DMS114 treated with DMSO at 0.1 percent for 48 hours (cell line): ENCODE measurements around the gene TTC21A.
"Not testable (repeated sequence)": the region's sequence is repeated elsewhere in the genome, so short reads cannot be mapped to it uniquely, and the experiment has no call there.

Source experiments
- DNase-seq: peaks from one replicate; lab custom pipeline; 2025; ENCODE audit not compliant: unreplicated experiment; lab: John Stamatoyannopoulos, UW

Gene TTC21A

GRCh38 chr3:39107388-39108199 is at the start of gene TTC21A, which contains the start of gene GORASP1:
TTC21A (plus strand) TSS chr3:39107680; CDS start chr3:39107838, 158 bp downstream.
GORASP1 (minus strand) TSS chr3:39107627; CDS start chr3:39107541, 86 bp downstream.
- DNase-seq = peak; percentile 64

- DNase-seq = not testable (repeated sequence)
These were observed 46.3 kb upstream of the TTC21A start for GRCh38 chr3:39061228-39061627.

- no peak for DNase-seq
These were observed 45.3 kb upstream of the TTC21A start for GRCh38 chr3:39062180-39062579.

GRCh38 chr3:39063143-39063542 is 44.3 kb upstream of the TTC21A start:
- DNase-seq = no peak

- no peak for DNase-seq
These were observed 42.8 kb upstream of the TTC21A start for GRCh38 chr3:39064646-39065045.

GRCh38 chr3:39065197-39065596 is 42.3 kb upstream of the TTC21A start:
- peak; percentile 8 for DNase-seq

GRCh38 chr3:39067286-39067685 is 40.2 kb upstream of the TTC21A start:
- no peak for DNase-seq

- DNase-seq = no peak
These were observed 38.9 kb upstream of the TTC21A start for GRCh38 chr3:39068556-39068955.

GRCh38 chr3:39075910-39076309 is 31.6 kb upstream of the TTC21A start:
- DNase-seq = no peak

GRCh38 chr3:39079530-39079929 is 27.9 kb upstream of the TTC21A start:
- DNase-seq = no peak

- no peak for DNase-seq
These were observed 27.5 kb upstream of the TTC21A start for GRCh38 chr3:39080026-39080425.

- DNase-seq = no peak
These were observed 24.7 kb upstream of the TTC21A start for GRCh38 chr3:39082666-39083313.

- DNase-seq = no peak
These were observed 21.3 kb upstream of the TTC21A start for GRCh38 chr3:39086144-39086543.

GRCh38 chr3:39088456-39088855 is 19.0 kb upstream of the TTC21A start:
- DNase-seq = no peak

- no peak for DNase-seq
These were observed 18.6 kb upstream of the TTC21A start for GRCh38 chr3:39088889-39089288.

- DNase-seq = no peak
These were observed 16.6 kb upstream of the TTC21A start for GRCh38 chr3:39090922-39091321.

- no peak for DNase-seq
These were observed 12.4 kb upstream of the TTC21A start for GRCh38 chr3:39094851-39095677.

- DNase-seq = no peak
These were observed 11.7 kb upstream of the TTC21A start for GRCh38 chr3:39095778-39096177.

GRCh38 chr3:39096775-39097174 is 10.7 kb upstream of the TTC21A start:
- no peak for DNase-seq

- DNase-seq = no peak
These were observed 9.6 kb upstream of the TTC21A start for GRCh38 chr3:39097716-39098472.
